HCT116 (cell line): ENCODE results near the gene SUGCT. TPM values are rescaled to one million over a fixed set of nuclear protein-coding genes. Genes with fewer than 3 reads are reported as not detected.

Experiments
- ATAC-seq: fragments of 200-7000 bp; cut with Tn5 transposase; 2 replicates; pipeline ENCODE4 v1.9.1; 2020; ENCODE audit warnings: mild to moderate bottlenecking, moderate library complexity
- BruUV-seq: library from RNA; stranded (reverse); fragments of 400-500 nt; replicated peaks from 2 replicates; lab custom pipeline; 2021; lab: Mats Ljungman, UMichigan
- CTCF ChIA-PET: fragments of 300-600 bp; sonication (Branson Sonifier 250); formaldehyde crosslinking; loops from one replicate; lab custom pipeline; 2021; ENCODE audit warnings: antibody characterized with exemption; lab: Charles Lee
- POLR2A ChIA-PET: fragments of 300-600, 350-600 bp; sonication (Branson Sonifier 250); formaldehyde crosslinking; loops from one replicate; lab custom pipeline; 2021; ENCODE audit warnings: antibody characterized with exemption; lab: Charles Lee
- RAD21 ChIA-PET, 2 experiments: fragments of 300-600 bp; sonication (Branson Sonifier 250); formaldehyde crosslinking; loops; one replicate each; lab custom pipeline; 2023; ENCODE audit warnings: low total read pairs in 2 of 2; ENCODE audit not compliant: uncharacterized antibody in 2 of 2, unreplicated experiment in 2 of 2, low non-redundant PET in 1 of 2; lab: Charles Lee
- DNase-seq: peaks from one replicate; pipeline ENCODE4 v3.0.0-alpha.2; 2010; ENCODE audit warnings: low read depth, low spot score
- H2AFZ ChIP-seq: fragments of 200-600 bp; shearing (Covaris generic), sonication (generic); 2 replicates; pipeline ENCODE4 v1.6.1; 2017; ENCODE audit warnings: low read depth, mixed run types, mixed read lengths, antibody characterized with exemption, low read length; ENCODE audit not compliant: poor library complexity, severe bottlenecking
- H3K27ac ChIP-seq: 2 replicates; pipeline ENCODE4 v1.5.1; 2012; ENCODE audit warnings: low read depth, low read length
- H3K27me3 ChIP-seq: fragments of 200-600 bp; sonication (generic); 2 replicates; pipeline ENCODE4 v1.6.1; 2016; ENCODE audit warnings: mixed run types, low read length, mixed read lengths; ENCODE audit not compliant: insufficient read depth
- H3K36me3 ChIP-seq, 2 experiments: fragments of 200-500 bp in 1 of 2; fragments of 200-600 bp in 1 of 2; sonication (Bioruptor generic) in 1 of 2; sonication (generic) in 1 of 2; 2 replicates each; pipeline versions ENCODE4 v1.5.1 to v1.6.1; 2014 to 2016; ENCODE audit warnings: low read length in 2 of 2, inconsistent platforms in 1 of 2, mixed read lengths in 1 of 2, mixed run types in 1 of 2; ENCODE audit not compliant: insufficient read depth in 2 of 2, control insufficient read depth in 1 of 2
- H3K4me1 ChIP-seq, 2 experiments: fragments of 200-600 bp in 1 of 2; sonication (generic) in 1 of 2; 2 replicates each; pipeline versions ENCODE4 v1.5.1 to v1.6.1; 2012 to 2017; ENCODE audit warnings: low read length in 2 of 2, inconsistent platforms in 1 of 2, mild to moderate bottlenecking in 1 of 2, mixed read lengths in 1 of 2, mixed run types in 1 of 2, moderate library complexity in 1 of 2; ENCODE audit not compliant: insufficient read depth in 2 of 2, control insufficient read depth in 1 of 2
- H3K4me2 ChIP-seq: fragments of 200-600 bp; sonication (generic); 2 replicates; pipeline ENCODE4 v1.6.1; 2017; ENCODE audit warnings: mixed run types, low read length, mixed read lengths
- H3K4me3 ChIP-seq, 2 experiments: fragments of 200-600 bp in 1 of 2; sonication (generic) in 1 of 2; replicated peaks in 1 of 2; 2 replicates each; pipeline ENCODE4 v1.5.1; 2011 to 2016; ENCODE audit warnings: low read length in 2 of 2, control low read depth in 1 of 2, low read depth in 1 of 2, mild to moderate bottlenecking in 1 of 2, mixed read lengths in 1 of 2, mixed run types in 1 of 2
- H3K79me2 ChIP-seq: fragments of 200-600 bp; sonication (generic); 2 replicates; pipeline ENCODE4 v1.6.1; 2017; ENCODE audit warnings: mild to moderate bottlenecking, mixed run types, low read length, moderate library complexity, mixed read lengths; ENCODE audit not compliant: insufficient read depth
- H3K9ac ChIP-seq: fragments of 200-600 bp; sonication (generic); 2 replicates; pipeline ENCODE4 v1.6.1; 2016; ENCODE audit warnings: low read length, mixed read lengths
- H3K9me2 ChIP-seq: fragments of 200-600 bp; sonication (generic), shearing (Covaris generic); 2 replicates; pipeline ENCODE4 v1.6.1; 2017; ENCODE audit warnings: mixed run types, mild to moderate bottlenecking, moderate library complexity; ENCODE audit not compliant: insufficient read depth
- H3K9me3 ChIP-seq, 2 experiments: fragments of 200-500 bp in 1 of 2; fragments of 200-600 bp in 1 of 2; sonication (Bioruptor generic) in 1 of 2; sonication (generic) in 1 of 2; 2 replicates each; pipeline ENCODE4 v1.6.1; 2014 to 2017; ENCODE audit warnings: low read length in 2 of 2, mixed read lengths in 2 of 2, inconsistent platforms in 1 of 2, low read depth in 1 of 2, mild to moderate bottlenecking in 1 of 2, mixed run types in 1 of 2, moderate library complexity in 1 of 2; ENCODE audit not compliant: control insufficient read depth in 1 of 2, insufficient read depth in 1 of 2
- H4K20me1 ChIP-seq: fragments of 200-600 bp; sonication (generic), shearing (Covaris generic); 2 replicates; pipeline ENCODE4 v1.6.1; 2017; ENCODE audit warnings: mixed run types, mild to moderate bottlenecking, moderate library complexity; ENCODE audit not compliant: insufficient read depth
- CBX3 ChIP-seq: IDR thresholded peaks from 2 replicates; pipeline ENCODE4 v1.6.1; 2012; ENCODE audit warnings: low read depth
- CEBPB ChIP-seq: IDR thresholded peaks from 2 replicates; pipeline ENCODE4 v1.6.1; 2012; ENCODE audit warnings: low read depth
- EGR1 ChIP-seq: IDR thresholded peaks from 2 replicates; pipeline ENCODE4 v1.6.1; 2012; ENCODE audit warnings: low read depth
- EZH2 ChIP-seq: fragments of 200-600 bp; sonication (generic); IDR thresholded peaks from 2 replicates; pipeline ENCODE4 v1.6.1; 2017; ENCODE audit warnings: antibody characterized with exemption, mixed run types
- POLR2A ChIP-seq: IDR thresholded peaks from 2 replicates; pipeline ENCODE4 v1.7.0; 2011; ENCODE audit warnings: borderline replicate concordance; ENCODE audit not compliant: insufficient read depth, insufficient read length; ENCODE audit errors: extremely low read depth
- SP1 ChIP-seq: IDR thresholded peaks from 2 replicates; pipeline ENCODE4 v1.6.1; 2012; ENCODE audit warnings: low read depth
- SRF ChIP-seq: IDR thresholded peaks from 2 replicates; pipeline ENCODE4 v1.6.1; 2012; ENCODE audit warnings: low read depth
- YY1 ChIP-seq: IDR thresholded peaks from 2 replicates; pipeline ENCODE4 v1.6.1; 2011; ENCODE audit warnings: low read length, low read depth, moderate library complexity, mild to moderate bottlenecking; ENCODE audit not compliant: insufficient replicate concordance; ENCODE audit errors: extremely low read depth
- ZFX ChIP-seq: fragments of 450-650 bp; IDR thresholded peaks from 2 replicates; pipeline ENCODE4 v1.6.1; 2017
- ZNF274 ChIP-seq: fragments of 200-500 bp; sonication (Bioruptor generic); IDR thresholded peaks from 2 replicates; pipeline ENCODE4 v1.6.1; 2014; ENCODE audit warnings: mild to moderate bottlenecking, low read depth, low read length, inconsistent platforms
- intact Hi-C: fragments of 100-400 bp; cut with micrococcal nuclease; formaldehyde crosslinking; loops from 2 replicates; pipeline ENCODE4 v1.10.0; 2022
- total RNA-seq: library from RNA; stranded (reverse); gene quantifications from one replicate; pipeline ENCODE4 v1.2.1, GENCODE V29; 2021; ENCODE audit not compliant: unreplicated experiment
- TF ChIP-seq, protein P1 (sequence below): IDR thresholded peaks from 2 replicates; pipeline ENCODE4 v1.6.1; 2012; ENCODE audit warnings: low read depth
- TF ChIP-seq, protein P2 (sequence below): IDR thresholded peaks from 2 replicates; pipeline ENCODE4 v1.6.1; 2012
- TF ChIP-seq, protein P3 (sequence below), 3 experiments: fragments of 200-600 bp in 1 of 3; sonication (generic) in 1 of 3; IDR thresholded peaks in 2 of 3; conservative IDR thresholded peaks in 1 of 3; 2 replicates each; pipeline ENCODE4 v1.5.1; 2012 to 2017; ENCODE audit warnings: low read depth in 2 of 3, low read length in 2 of 3, antibody characterized with exemption in 1 of 3, borderline replicate concordance in 1 of 3, control low read depth in 1 of 3, mild to moderate bottlenecking in 1 of 3, mixed read lengths in 1 of 3, mixed run types in 1 of 3, moderate library complexity in 1 of 3; ENCODE audit not compliant: insufficient read depth in 1 of 3

SUGCT gene
- total RNA-seq, 1 experiment from 2014 or later = 4.4 TPM

DNA sequence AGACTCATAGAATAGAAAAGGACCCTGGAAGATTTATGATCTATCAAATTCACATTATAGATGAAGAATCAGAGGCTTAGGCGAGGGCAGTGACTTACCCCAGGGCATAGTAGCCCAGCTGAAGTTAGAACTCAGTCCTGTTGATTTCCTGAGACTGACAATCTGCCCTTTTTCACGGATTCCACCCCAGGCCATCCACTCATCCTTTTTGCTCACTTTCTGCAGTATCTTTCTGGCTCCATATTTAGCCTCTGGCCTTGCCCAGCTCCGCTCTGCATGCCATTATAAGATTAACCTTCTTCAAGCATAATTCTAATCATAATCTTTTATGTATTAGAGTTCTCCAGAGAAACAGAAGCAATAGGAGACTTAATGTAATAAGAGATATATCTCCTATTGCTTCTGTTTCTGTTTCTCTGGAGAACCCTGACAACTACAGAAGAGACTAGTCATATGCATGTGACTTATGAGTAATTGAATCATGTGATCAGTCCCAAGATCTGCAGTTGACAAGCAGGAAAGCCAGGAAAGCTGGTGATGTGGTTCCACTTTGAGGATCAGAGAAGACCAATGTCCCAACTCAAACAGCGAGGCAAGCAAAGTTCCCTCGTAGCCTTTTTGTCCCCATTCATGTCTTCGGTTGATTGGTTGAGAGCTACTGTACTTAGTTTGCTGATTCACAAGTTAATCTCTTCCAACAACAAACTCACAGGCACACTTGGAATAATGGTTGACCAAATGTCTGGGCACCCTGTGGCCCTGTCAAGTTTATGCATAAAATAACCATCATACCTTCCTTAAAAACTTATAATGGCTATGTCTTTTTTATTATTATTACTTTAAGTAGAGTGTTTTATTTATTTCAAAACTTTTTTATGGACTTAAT lies 412.1 kb downstream of the SUGCT start:
- no peak overlapping the region for H3K9ac ChIP-seq
- ChIA-PET POLR2A (no interaction called here), CTCF (no interaction called here)
- H3K4me1 ChIP-seq = no peaks in the 10 kb centered on the region
- 0 out of 2 replicates have a peak, but pooled peaks cover 4% of the 10 kb centered on the region for H3K27me3 ChIP-seq
- no peaks in the 10 kb centered on the region for H3K79me2 ChIP-seq
- H3K4me2 ChIP-seq = no peak overlapping the region
- ATAC-seq = no peak
- intact Hi-C loops = no loop called here
- DNase-seq = no peak
- no peaks in the 10 kb centered on the region for H3K9me3 ChIP-seq
- H3K9me2 ChIP-seq = no peaks in the 10 kb centered on the region
- H4K20me1 ChIP-seq = no peaks in the 10 kb centered on the region
- H3K36me3 ChIP-seq = no peaks in the 10 kb centered on the region
- TF ChIP-seq, protein P1, sequence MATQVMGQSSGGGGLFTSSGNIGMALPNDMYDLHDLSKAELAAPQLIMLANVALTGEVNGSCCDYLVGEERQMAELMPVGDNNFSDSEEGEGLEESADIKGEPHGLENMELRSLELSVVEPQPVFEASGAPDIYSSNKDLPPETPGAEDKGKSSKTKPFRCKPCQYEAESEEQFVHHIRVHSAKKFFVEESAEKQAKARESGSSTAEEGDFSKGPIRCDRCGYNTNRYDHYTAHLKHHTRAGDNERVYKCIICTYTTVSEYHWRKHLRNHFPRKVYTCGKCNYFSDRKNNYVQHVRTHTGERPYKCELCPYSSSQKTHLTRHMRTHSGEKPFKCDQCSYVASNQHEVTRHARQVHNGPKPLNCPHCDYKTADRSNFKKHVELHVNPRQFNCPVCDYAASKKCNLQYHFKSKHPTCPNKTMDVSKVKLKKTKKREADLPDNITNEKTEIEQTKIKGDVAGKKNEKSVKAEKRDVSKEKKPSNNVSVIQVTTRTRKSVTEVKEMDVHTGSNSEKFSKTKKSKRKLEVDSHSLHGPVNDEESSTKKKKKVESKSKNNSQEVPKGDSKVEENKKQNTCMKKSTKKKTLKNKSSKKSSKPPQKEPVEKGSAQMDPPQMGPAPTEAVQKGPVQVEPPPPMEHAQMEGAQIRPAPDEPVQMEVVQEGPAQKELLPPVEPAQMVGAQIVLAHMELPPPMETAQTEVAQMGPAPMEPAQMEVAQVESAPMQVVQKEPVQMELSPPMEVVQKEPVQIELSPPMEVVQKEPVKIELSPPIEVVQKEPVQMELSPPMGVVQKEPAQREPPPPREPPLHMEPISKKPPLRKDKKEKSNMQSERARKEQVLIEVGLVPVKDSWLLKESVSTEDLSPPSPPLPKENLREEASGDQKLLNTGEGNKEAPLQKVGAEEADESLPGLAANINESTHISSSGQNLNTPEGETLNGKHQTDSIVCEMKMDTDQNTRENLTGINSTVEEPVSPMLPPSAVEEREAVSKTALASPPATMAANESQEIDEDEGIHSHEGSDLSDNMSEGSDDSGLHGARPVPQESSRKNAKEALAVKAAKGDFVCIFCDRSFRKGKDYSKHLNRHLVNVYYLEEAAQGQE = no peak
- TF ChIP-seq, protein P2, sequence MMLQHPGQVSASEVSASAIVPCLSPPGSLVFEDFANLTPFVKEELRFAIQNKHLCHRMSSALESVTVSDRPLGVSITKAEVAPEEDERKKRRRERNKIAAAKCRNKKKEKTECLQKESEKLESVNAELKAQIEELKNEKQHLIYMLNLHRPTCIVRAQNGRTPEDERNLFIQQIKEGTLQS = no peak
- TF ChIP-seq EGR1 (no peak), POLR2A (no peak), CEBPB (no peak), EZH2 (no peak), SP1 (no peak), SRF (no peak), YY1 (no peak), CBX3 (no peak), ZFX (no peak), ZNF274 (no peak)
- TF ChIP-seq, protein P3, sequence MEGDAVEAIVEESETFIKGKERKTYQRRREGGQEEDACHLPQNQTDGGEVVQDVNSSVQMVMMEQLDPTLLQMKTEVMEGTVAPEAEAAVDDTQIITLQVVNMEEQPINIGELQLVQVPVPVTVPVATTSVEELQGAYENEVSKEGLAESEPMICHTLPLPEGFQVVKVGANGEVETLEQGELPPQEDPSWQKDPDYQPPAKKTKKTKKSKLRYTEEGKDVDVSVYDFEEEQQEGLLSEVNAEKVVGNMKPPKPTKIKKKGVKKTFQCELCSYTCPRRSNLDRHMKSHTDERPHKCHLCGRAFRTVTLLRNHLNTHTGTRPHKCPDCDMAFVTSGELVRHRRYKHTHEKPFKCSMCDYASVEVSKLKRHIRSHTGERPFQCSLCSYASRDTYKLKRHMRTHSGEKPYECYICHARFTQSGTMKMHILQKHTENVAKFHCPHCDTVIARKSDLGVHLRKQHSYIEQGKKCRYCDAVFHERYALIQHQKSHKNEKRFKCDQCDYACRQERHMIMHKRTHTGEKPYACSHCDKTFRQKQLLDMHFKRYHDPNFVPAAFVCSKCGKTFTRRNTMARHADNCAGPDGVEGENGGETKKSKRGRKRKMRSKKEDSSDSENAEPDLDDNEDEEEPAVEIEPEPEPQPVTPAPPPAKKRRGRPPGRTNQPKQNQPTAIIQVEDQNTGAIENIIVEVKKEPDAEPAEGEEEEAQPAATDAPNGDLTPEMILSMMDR (IDR thresholded peaks at IDR 0.05 in 2 of 3, conservative IDR thresholded peaks at IDR 0.05 in 1 of 3; ENCODE audit: borderline replicate concordance in 1 of 3, insufficient read depth in 1 of 3, low read depth in 2 of 3, low read length in 2 of 3) = no peak
- TF ChIP-seq, all 23 proteins: peak for 0
- RAD21 ChIA-PET = no interaction called here
- Histone ChIP-seq H3K4me3 (no peak overlapping the region), H3K27ac (no peak overlapping the region), H2AFZ (no peak overlapping the region)
- no TSS peak for BruUV-seq
